ENCODE results near the gene SGCD. TPM values are rescaled to one million over a fixed set of nuclear protein-coding genes. Genes with fewer than 3 reads are reported as not detected.
A peak's percentile ranks its signal among the peaks of the same experiment; 100 is the strongest.

Gene SGCD
- total RNA-seq, 1 donor from 2014 or later = 6.0 TPM

DNA sequence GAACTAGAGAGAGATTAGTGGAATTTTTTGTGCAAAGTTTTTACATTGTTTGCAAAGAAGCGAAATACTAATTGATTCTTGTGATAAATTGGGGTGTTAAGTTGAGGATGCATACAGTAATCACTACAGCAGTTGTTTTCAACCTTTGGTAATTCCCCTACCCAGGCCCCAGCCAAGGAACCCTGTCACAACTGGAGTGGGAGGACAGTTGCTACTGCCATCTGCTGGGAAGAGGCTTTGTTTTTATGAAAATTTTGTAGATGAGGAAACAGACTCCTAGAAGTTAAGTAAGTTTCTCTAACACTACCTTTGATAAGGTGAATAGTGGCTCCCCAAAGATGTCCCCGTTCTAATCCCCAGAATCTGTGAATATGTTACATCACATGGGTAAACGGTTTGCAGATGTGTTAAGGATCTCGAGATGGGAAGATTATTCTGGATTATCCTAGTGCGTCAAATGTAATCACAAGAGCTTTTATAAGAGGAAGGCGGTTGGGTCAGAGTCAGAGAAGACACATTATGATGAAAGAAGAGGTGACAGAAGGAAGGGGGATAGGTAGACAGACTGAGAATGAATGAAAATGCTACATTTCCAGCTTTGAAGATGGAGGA lies 489.1 kb downstream of the SGCD start:
- ATAC-seq (no peak), DNase-seq (no peak)
- TF ChIP-seq, protein P1, sequence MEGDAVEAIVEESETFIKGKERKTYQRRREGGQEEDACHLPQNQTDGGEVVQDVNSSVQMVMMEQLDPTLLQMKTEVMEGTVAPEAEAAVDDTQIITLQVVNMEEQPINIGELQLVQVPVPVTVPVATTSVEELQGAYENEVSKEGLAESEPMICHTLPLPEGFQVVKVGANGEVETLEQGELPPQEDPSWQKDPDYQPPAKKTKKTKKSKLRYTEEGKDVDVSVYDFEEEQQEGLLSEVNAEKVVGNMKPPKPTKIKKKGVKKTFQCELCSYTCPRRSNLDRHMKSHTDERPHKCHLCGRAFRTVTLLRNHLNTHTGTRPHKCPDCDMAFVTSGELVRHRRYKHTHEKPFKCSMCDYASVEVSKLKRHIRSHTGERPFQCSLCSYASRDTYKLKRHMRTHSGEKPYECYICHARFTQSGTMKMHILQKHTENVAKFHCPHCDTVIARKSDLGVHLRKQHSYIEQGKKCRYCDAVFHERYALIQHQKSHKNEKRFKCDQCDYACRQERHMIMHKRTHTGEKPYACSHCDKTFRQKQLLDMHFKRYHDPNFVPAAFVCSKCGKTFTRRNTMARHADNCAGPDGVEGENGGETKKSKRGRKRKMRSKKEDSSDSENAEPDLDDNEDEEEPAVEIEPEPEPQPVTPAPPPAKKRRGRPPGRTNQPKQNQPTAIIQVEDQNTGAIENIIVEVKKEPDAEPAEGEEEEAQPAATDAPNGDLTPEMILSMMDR (IDR thresholded peaks at IDR 0.05) = peak; percentile 29
- Histone ChIP-seq H3K4me3 (no peak overlapping the region), H3K27ac (no peak overlapping the region), H3K9me3 (no peaks in the 10 kb centered on the region), H3K27me3 (ENCODE audit: low read depth) (no peaks in the 10 kb centered on the region), H3K36me3 (no peaks in the 10 kb centered on the region), H3K4me1 (no peaks in the 10 kb centered on the region)
- intact Hi-C loops (cut with DNase I) = no loop called here
